ENCODE results near the gene ACSL5.
A peak's percentile ranks its signal among the peaks of the same experiment; 100 is the strongest.
"Not testable (repeated sequence)": the region's sequence is repeated elsewhere in the genome, so short reads cannot be mapped to it uniquely, and the experiment has no call there.

The ACSL5 gene

DNA sequence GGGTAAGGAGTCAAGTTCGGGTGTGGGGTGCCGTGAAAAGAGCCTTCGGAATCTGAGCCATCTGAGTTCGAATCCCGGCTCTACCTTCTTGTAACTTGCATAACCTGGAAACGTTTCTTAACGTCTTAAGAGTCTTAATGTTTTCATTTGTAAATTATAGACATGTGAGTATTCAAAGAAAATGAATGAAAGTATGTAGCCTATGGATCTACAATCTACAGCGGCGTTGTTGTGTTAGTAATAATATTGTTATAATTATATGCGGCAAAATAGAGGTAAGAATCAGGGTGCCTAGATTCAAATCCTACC lies 73.7 kb downstream of the ACSL5 start:
- Histone ChIP-seq H3K9ac (ENCODE audit: low read depth, low read length) (peak overlapping the region; percentile 97), H3K9me3 (ENCODE audit: insufficient read depth, low read depth, low read length) (no peaks in the 10 kb centered on the region), H3K4me1 (ENCODE audit: insufficient read depth, low read length) (peaks cover 11% of the 10 kb centered on the region; the same call in 1 of the 2 replicates), H3K4me3 (ENCODE audit: low read length) (peak overlapping the region; percentile 92), H3K27ac (ENCODE audit: low read depth, low read length) (peak overlapping the region; percentile 91), H3K36me3 (ENCODE audit: insufficient read depth, low read length) (peaks cover 34% of the 10 kb centered on the region), H3K27me3 (ENCODE audit: insufficient read depth, low read length) (no peaks in the 10 kb centered on the region)
- 3% methylated on average over 10 of the region's 10 CpGs for WGBS

DNA sequence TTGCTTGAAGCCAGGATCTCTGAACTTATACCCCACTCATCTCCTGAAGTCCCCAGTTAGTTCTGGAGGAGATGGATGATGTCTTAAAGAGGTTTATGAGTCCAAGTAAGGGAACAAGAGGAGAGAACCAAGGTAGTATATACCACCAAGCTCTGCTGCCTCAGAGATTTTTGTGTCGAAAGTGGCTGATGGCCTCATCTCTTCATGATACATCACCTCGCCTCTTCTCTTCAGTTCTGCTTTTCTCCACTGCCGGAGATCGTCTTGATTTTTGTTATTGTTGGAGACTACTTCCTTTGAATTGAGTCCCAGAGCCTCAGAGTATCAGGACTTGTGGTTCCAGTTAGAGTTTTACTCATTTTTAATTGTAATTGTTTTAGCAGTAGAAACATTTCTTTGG lies 75.0 kb downstream of the ACSL5 start:
- Histone ChIP-seq H3K9me3 (ENCODE audit: insufficient read depth, low read depth, low read length) (peaks cover 5% of the 10 kb centered on the region; the same call in 1 of the 2 replicates), H3K4me3 (ENCODE audit: low read length) (no peak overlapping the region; the same call in 1 of the 2 replicates), H3K9ac (ENCODE audit: low read depth, low read length) (no peak overlapping the region), H3K27ac (ENCODE audit: low read depth, low read length) (no peak overlapping the region), H3K27me3 (ENCODE audit: insufficient read depth, low read length) (no peaks in the 10 kb centered on the region), H3K36me3 (ENCODE audit: insufficient read depth, low read length) (peaks cover 21% of the 10 kb centered on the region), H3K4me1 (ENCODE audit: insufficient read depth, low read length) (peaks cover 11% of the 10 kb centered on the region; the same call in 1 of the 2 replicates)
- 94% methylated on average over 4 of the region's 4 CpGs for WGBS

DNA sequence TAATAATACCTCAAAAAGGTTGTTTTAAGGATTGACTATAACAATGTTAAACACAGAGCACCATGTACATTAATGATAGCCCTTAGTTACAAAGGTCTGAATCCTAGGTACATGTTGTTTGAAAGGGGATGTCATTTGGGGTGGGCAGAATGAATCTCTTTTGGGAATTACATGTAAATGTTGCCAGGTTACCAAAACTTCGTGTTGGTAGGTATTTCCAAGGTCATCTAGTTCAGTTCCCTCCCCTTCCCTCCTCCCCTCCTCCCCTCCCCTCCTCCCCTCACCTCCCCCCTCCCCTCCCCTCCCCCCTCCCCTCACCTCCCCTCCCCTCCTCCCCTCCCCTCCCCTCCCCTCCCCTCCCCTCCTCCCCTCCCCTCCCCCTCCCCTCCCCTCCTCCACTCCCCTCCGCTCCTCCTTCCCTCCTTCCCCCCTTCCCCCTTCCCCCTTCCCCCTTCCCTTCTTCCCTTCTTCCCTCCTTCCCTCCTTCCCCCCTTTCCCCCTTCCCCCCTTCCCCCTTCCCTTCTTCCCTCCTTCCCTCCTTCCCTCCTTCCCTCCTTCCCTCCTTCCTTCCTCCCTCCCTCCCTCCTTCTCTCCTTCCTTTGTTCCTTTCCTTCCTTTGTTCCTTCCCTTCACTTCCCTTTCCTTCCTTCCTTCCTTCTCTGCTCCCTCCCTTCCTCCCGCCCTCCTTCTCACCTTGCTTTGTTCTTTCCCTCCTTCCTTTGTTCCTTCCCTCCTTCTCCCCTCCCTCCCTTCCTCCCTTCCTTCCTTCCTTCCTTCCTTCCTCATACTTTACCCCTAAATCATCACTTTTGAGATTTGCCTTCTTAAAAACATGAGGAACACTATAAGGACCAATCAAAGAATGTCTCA lies 81.2 kb downstream of the ACSL5 start:
- Histone ChIP-seq H3K4me1 (ENCODE audit: insufficient read depth, low read length) (no peaks in the 10 kb centered on the region), H3K9me3 (ENCODE audit: insufficient read depth, low read depth, low read length) (peaks cover 6% of the 10 kb centered on the region; the same call in 1 of the 2 replicates), H3K9ac (ENCODE audit: low read depth, low read length) (no peak overlapping the region), H3K27me3 (ENCODE audit: insufficient read depth, low read length) (no peaks in the 10 kb centered on the region), H3K4me3 (ENCODE audit: low read length) (no peak overlapping the region), H3K27ac (ENCODE audit: low read depth, low read length) (no peak overlapping the region), H3K36me3 (ENCODE audit: insufficient read depth, low read length) (no peaks in the 10 kb centered on the region; the same call in 1 of the 2 replicates)
- 72% methylated on average over 1 of the region's 3 CpGs for WGBS

DNA sequence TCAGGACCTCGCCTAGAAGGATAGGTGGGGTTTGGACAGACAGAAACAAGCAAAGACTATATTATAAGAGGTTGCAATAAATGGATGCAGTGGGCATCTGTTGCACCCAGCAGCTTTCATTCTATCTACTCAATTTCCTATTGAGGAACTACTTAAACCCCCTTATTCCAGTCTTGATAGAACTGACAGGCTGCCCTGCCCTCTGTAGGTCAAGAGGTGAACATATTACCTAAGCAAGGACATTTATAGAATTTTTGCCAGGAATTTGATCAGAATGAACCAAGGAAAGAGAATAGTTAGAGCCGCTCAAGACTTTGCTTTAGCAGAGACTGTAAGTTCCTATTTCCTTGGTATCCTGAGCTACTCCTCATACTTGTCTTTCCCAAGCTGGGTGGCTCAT lies 82.6 kb downstream of the ACSL5 start:
- Histone ChIP-seq H3K36me3 (ENCODE audit: insufficient read depth, low read length) (peaks cover 6% of the 10 kb centered on the region; the same call in 1 of the 2 replicates), H3K27ac (ENCODE audit: low read depth, low read length) (no peak overlapping the region), H3K9me3 (ENCODE audit: insufficient read depth, low read depth, low read length) (peaks cover 6% of the 10 kb centered on the region; the same call in 1 of the 2 replicates), H3K27me3 (ENCODE audit: insufficient read depth, low read length) (no peaks in the 10 kb centered on the region), H3K4me3 (ENCODE audit: low read length) (no peak overlapping the region), H3K9ac (ENCODE audit: low read depth, low read length) (no peak overlapping the region), H3K4me1 (ENCODE audit: insufficient read depth, low read length) (no peaks in the 10 kb centered on the region)
- 93% methylated on average over 2 of the region's 2 CpGs for WGBS

DNA sequence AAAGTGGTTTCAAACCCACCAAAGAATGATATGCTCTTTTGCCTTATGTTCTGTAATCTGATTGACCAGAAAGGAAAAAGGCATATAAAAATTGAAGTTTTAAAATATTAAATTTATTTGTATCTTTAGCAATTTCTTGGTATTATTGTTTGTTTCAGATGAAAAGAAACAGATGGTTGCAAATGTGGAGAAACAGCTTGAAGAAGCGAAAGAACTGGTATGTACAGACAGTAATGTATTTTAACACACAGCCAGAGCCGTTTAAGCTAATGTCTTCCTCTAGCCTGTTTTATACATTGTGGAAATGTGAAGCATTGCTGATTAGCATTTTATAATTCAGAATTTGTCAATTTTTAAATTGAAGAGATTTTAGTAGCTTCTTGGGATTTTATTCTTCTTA lies 86.5 kb downstream of the ACSL5 start:
- H3K4me1 ChIP-seq (ENCODE audit: insufficient read depth, low read length), result no peaks in the 10 kb centered on the region
- H3K9ac ChIP-seq (ENCODE audit: low read depth, low read length), result no peak overlapping the region
- no peak overlapping the region for H3K4me3 ChIP-seq (ENCODE audit: low read length)
- H3K27me3 ChIP-seq (ENCODE audit: insufficient read depth, low read length), result no peaks in the 10 kb centered on the region
- H3K27ac ChIP-seq (ENCODE audit: low read depth, low read length), result no peak overlapping the region
- H3K36me3 ChIP-seq (ENCODE audit: insufficient read depth, low read length), result peaks cover 25% of the 10 kb centered on the region
- 100% methylated on average over 2 of the region's 2 CpGs for WGBS
- peaks cover 4% of the 10 kb centered on the region; the same call in 1 of the 2 replicates for H3K9me3 ChIP-seq (ENCODE audit: insufficient read depth, low read depth, low read length)

DNA sequence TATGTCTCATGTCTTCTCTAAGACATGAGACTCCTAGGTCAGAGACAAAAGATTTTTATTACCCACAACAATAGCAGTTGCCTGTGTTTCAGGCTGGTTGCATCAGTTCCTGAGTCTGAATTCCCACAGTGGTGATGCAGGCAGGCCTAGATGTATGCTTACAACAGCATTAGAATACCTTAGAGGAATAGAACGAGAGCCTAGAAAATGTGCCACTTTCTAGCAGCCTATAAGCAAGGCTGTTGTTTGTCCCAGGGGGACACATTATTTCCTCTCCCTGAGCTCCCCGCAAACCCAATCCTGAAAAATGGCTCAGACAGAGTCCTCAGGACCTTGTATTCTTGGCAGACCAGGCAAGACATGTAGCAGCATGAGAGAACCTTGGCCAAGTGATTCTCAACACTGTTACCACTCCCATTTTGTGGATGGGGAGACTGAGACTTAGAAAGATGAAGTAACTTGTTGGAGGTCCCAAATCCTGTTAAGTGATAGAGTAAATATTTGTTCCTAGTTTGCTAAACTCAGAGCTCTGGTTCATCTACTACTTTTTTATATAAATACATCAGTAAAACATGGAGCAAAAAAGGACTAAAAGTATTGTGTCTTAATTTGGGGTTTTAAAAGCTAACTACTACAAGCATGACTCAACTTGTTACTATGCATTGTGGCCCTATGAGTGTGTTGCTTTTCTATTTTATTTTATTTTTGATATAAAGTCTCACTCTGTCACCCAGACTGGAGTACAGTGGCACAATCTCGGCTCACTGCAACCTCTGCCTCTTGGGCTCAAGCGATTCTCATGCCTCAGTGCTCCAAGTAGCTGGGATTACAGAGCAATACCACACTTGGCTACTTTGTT lies 87.3 kb downstream of the ACSL5 start:
- Histone ChIP-seq H3K36me3 (ENCODE audit: insufficient read depth, low read length) (peaks cover 33% of the 10 kb centered on the region), H3K27ac (ENCODE audit: low read depth, low read length) (no peak overlapping the region), H3K9me3 (ENCODE audit: insufficient read depth, low read depth, low read length) (peaks cover 7% of the 10 kb centered on the region; the same call in 1 of the 2 replicates), H3K27me3 (ENCODE audit: insufficient read depth, low read length) (no peaks in the 10 kb centered on the region), H3K9ac (ENCODE audit: low read depth, low read length) (no peak overlapping the region), H3K4me1 (ENCODE audit: insufficient read depth, low read length) (no peaks in the 10 kb centered on the region), H3K4me3 (ENCODE audit: low read length) (no peak overlapping the region)
- whole genome bisulfite sequencing, result 94% methylated on average over 4 of the region's 4 CpGs

DNA sequence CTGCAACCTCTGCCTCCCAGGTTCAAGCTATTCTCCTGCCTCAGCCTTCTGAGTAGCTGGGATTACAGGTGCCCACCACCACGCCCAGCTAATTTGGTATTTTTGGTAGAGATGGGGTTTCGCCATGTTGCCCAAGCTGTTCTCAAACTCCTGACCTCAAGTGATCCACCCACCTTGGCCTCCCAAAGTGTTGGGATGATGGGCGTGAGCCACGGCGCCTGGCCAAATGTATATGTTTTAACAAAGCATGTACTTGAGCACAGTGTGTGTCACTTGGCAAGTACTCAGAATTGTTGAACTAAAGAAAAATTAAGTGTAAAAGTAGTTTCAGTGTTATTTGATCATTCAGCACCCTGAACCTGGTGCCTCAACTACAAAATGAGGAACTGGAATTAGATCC lies 90.2 kb downstream of the ACSL5 start:
- H3K4me3 ChIP-seq (ENCODE audit: low read length), result not testable (repeated sequence)
- WGBS, result 98% methylated on average over 5 of the region's 5 CpGs
- peaks cover 39% of the 10 kb centered on the region for H3K36me3 ChIP-seq (ENCODE audit: insufficient read depth, low read length)

DNA sequence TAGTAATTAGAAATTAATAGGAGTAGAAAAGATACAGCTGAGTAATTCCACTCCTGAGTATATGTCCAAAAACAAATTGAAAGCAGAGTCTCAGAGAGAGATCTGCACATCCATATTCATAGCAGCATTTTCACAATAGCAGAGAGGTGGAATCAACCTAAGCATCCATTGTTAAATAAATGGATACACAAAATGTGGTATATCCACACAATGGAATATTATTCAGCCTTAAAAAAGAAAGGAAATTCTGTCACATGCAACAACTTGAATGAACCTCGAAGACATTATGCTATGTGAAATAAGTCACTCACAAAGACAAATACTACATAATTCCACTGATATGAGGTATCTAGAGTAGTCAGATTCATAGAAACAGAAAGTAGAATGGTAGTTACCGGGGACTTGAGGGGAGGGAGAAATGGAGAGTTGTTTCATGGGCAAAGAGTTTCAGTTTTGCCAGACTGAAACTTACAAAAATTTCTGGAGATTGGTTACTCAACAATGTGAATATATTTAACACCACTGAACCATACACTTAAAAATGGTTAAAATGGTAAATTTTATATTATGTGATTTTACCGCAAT lies 91.5 kb downstream of the ACSL5 start:
- Histone ChIP-seq H3K9me3 (ENCODE audit: insufficient read depth, low read depth, low read length) (peaks cover 7% of the 10 kb centered on the region; the same call in 1 of the 2 replicates), H3K9ac (ENCODE audit: low read depth, low read length) (no peak overlapping the region), H3K4me1 (ENCODE audit: insufficient read depth, low read length) (no peaks in the 10 kb centered on the region), H3K27ac (ENCODE audit: low read depth, low read length) (no peak overlapping the region), H3K27me3 (ENCODE audit: insufficient read depth, low read length) (no peaks in the 10 kb centered on the region), H3K4me3 (ENCODE audit: low read length) (no peak overlapping the region), H3K36me3 (ENCODE audit: insufficient read depth, low read length) (peaks cover 39% of the 10 kb centered on the region)
- 100% methylated on average over 1 of the region's 3 CpGs for WGBS

More for the DNA sequence above, 90.2 kb downstream of the ACSL5 start:
- H3K4me1 ChIP-seq (ENCODE audit: insufficient read depth, low read length); H3K27me3 ChIP-seq (ENCODE audit: insufficient read depth, low read length); H3K9me3 ChIP-seq (ENCODE audit: insufficient read depth, low read depth, low read length); H3K9ac ChIP-seq (ENCODE audit: low read depth, low read length); H3K27ac ChIP-seq (ENCODE audit: low read depth, low read length): not testable (repeated sequence)

DNA sequence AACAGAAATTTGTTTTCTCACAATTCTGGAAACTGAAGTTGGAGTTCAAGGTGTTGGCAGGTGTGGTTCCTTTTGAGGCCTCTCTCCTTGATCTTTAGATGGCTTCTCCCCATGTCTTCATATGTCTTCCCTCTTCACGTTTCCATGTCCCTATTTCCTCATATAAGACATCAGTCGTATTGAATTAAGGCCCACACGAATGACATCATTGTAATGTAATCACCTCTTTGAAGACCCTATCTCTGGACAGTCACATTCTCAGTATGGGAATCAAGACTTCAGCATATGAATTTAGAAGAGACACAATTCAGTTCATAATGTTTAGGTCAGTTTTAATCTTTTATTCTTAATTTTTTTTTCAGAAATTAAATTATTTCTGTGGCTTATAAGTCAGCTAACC lies 92.9 kb downstream of the ACSL5 start:
- no peak overlapping the region for H3K9ac ChIP-seq (ENCODE audit: low read depth, low read length)
- 96% methylated on average over 3 of the region's 3 CpGs for WGBS
- H3K4me1 ChIP-seq (ENCODE audit: insufficient read depth, low read length), result no peaks in the 10 kb centered on the region
- H3K27me3 ChIP-seq (ENCODE audit: insufficient read depth, low read length), result no peaks in the 10 kb centered on the region
- no peak overlapping the region for H3K27ac ChIP-seq (ENCODE audit: low read depth, low read length)
- H3K36me3 ChIP-seq (ENCODE audit: insufficient read depth, low read length), result peaks cover 33% of the 10 kb centered on the region
- peaks cover 7% of the 10 kb centered on the region; the same call in 1 of the 2 replicates for H3K9me3 ChIP-seq (ENCODE audit: insufficient read depth, low read depth, low read length)
- H3K4me3 ChIP-seq (ENCODE audit: low read length), result no peak overlapping the region

DNA sequence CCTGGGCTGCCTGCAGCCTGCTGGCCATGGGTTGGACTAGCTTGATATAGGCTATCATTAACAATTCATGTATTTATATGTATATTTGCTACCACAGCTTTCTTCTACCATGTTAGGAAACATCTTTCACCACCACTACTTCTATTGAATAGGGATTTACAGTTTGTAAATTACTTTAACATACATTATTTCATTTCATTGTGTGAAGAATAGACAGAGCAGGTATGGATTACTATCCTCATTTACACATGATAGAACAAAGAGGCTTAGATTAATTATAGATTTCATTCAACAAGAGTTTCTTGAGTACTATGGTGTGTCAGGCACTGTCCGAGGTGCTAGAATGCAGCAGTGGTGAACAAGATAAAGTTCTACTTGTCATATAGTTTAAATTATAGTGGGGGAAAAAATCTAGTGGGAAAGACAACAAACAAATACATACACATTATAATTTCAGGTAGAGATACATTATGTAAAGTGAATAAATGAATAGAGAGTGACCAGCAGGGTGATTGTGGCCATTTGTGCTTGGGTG lies 93.7 kb downstream of the ACSL5 start:
- WGBS, result 100% methylated on average over 1 of the region's 1 CpG
- no peak overlapping the region for H3K9ac ChIP-seq (ENCODE audit: low read depth, low read length)
- no peaks in the 10 kb centered on the region for H3K27me3 ChIP-seq (ENCODE audit: insufficient read depth, low read length)
- H3K27ac ChIP-seq (ENCODE audit: low read depth, low read length), result no peak overlapping the region
- H3K9me3 ChIP-seq (ENCODE audit: insufficient read depth, low read depth, low read length), result peaks cover 7% of the 10 kb centered on the region; the same call in 1 of the 2 replicates
- H3K4me1 ChIP-seq (ENCODE audit: insufficient read depth, low read length), result peaks cover under 1% of the 10 kb centered on the region; the same call in 1 of the 2 replicates
- H3K36me3 ChIP-seq (ENCODE audit: insufficient read depth, low read length), result peaks cover 30% of the 10 kb centered on the region
- no peak overlapping the region for H3K4me3 ChIP-seq (ENCODE audit: low read length)
